GM21717 (cell line): ENCODE results near the gene GAS7.

Experiments used
- ATAC-seq: cut with Tn5 transposase; IDR thresholded peaks from one replicate; pipeline ENCODE4 v1.9.1; 2021; ENCODE audit warnings: mild to moderate bottlenecking, moderate library complexity; ENCODE audit not compliant: unreplicated experiment

Gene GAS7

DNA sequence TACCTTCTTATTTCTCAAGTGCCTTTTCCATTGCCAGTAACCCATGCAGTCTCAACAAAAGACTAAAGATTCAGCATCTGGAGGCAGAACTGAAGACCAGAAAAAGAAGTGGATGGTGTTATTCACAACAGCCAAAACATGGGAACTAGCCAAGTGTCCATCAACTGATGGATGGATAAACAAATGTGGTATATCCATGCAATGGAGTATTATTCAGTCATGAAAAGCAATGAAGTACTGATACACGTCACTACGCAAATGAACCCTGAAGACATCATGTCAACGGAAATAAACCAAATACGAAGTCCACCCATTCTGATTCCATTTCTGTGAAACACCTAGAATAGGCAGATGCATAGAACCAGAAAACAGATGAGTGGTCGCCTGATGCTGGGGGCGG lies 25.6 kb downstream of the GAS7 start:
- ATAC-seq: no peak

DNA sequence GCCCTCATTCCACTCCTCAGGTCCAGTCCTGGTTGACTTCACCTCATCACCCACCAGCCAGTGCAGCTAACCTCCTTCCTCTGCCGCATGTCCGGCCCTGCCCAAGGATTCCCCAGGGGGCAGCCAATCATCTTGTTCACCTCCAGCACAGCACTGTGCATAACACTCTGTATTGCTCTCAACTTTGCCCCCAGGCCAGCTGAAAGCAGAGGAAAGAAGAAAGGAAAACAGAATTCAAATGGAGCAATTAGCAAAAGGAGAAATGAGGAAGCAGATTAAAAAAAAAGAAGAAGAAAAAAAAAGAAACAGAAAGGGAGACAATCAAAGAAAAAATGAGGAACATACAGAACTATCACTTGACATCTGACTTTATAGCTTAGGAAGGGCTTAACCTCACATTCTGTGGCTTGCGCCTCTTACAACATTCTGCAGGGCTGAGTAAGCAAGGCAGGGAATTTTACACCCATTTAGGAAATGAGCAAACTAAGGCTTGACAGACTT lies 26.1 kb downstream of the GAS7 start:
- ATAC-seq: no peak

DNA sequence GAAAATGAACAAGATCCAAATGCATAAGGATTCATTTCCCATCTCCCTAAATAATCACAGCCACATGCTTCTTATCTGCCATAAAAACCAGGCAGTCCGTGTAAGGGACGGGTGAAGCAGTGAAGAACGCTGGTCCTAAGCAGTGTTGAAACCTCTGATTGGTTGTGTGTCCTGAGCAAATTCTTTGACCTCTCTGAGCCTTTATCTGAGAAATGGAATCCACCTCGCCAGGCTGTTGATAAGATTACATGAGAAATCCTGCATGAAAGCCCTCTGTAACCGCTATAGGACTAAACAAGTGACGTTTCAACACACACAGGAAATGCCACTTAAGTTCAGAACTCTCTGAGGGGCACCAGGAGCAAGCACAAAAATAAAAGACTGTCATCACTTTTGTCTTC lies 26.8 kb downstream of the GAS7 start:
- no peak for ATAC-seq

DNA sequence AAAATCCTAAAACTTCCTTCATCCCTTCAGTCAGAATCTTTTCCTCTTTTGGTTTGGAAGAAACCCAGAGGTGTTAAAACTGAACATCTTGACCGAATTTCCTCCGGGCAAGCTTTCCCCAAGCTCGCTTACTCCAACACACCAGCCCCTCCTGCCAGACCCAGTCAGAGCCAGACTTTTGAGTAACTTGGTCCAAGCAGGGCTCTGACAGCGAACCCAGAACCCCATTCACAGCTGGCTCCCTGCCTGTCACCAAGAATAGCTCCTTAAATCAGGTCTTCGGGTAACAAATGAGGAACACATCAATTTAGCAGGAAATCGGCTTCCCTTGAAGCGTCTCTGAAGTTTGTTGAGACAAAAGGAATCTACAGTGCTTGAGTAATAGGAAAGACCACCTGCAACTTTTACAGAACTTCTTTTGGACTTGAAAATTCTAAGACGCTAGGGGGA lies 27.3 kb downstream of the GAS7 start:
- no peak for ATAC-seq

DNA sequence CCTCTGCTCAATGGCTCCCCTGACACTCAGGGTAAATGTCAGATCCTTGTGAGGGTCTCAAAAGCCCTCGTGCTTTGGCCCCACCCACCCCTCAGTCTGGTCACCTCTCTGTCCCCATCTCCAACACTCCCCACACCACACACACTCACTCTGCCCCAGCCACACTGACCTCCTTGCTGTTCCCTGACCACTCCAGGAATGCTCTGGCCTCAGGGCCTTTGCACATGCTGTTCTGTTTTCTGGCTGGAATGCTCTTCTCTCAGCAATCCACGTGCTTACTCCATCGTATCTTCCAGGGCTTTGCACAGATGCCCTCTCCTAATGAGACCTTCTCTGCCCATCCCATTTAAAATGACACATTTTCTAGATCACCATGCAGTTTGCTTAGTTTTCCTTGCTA lies 28.2 kb downstream of the GAS7 start:
- no peak for ATAC-seq

DNA sequence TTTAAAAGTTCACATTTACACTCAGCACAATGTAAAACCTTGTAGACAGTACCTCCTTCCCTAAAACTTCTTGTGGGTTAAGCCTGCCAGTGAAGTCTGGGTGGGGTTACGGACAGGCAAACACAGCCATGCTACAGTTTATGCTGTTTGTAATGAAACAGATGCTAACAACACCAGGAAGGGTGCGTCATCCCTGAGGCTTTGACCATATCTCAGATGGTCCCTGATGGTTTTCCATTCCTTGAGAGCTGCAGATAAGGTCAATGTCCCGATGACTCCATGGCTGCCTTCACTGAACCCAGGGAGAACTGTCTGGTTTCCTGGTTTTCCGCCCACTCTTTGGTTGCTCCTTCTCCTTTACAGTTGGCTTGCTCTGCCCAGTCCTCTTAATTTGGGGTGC lies 29.1 kb downstream of the GAS7 start:
- no peak for ATAC-seq

DNA sequence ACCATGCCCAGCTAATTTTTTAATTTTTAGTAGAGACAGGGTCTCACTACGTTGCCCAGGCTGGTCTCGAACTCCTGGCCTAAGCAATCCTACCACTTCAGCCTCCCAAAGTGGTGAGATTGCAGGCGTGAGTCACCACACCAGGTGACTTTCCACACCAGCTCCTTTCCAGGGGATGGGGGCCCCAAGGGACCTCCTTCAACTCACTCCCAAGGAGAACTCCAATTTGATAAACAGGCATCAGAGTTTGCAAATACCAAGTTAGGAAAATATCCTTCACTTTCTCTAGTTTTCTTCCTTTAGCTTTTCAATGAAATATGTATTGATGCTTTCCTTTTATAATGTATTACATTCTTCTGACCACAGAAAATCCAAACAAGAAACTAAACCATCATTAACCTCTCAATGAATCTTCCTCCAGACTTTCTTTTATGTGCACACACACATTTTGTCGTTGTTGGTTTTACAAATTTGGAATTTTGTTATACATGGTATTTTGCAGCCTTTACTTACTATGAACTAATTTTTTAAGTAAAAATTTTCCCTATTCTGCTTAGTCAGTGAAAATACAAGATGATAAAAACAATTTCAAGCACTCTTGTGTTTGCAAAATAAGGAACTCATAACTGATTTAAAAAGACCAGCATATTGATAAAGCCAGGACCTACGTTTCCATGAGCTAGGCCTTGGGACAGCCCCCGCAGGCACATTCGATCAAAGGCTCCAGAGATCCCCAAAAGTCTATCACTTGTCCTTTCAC lies 32.0 kb downstream of the GAS7 start:
- no peak for ATAC-seq

DNA sequence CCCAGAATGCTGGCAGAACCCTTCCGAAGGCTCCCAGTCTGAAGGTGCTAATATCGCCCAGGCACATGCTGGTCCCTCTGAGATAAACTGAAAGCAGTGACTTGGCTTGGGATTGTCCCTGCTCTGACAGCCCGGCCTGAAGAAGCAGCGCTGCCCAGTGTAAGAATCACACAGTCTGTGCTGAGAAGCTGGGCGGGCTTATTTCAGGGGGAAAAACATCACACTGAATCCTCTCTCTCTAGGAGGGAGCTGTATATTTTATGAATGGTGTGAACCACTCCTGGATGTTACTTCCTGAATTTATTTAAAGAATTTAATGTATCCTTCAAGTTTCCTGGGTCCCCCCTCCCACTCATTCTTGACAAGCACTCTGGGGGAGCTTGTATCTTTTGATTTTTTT lies 36.3 kb downstream of the GAS7 start:
- no peak for ATAC-seq

DNA sequence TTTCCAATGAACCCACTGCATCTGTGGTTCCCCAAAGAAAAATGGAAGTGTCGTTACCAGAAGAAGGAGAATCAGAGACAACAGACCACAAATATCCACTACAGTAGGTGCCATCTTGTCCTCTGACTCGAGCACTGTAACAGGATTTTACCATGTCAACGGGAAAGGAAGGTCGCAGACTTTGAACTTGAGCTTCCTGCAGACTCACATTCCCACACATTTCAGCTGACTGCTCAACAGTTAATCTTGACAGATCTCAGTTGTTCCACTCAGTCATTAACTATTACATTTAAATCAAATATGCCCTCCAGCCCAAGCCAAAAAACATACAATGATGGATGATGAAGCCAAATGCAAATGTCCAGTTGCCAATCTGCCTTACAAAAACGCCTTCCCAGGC lies 37.0 kb downstream of the GAS7 start:
- ATAC-seq: no peak

DNA sequence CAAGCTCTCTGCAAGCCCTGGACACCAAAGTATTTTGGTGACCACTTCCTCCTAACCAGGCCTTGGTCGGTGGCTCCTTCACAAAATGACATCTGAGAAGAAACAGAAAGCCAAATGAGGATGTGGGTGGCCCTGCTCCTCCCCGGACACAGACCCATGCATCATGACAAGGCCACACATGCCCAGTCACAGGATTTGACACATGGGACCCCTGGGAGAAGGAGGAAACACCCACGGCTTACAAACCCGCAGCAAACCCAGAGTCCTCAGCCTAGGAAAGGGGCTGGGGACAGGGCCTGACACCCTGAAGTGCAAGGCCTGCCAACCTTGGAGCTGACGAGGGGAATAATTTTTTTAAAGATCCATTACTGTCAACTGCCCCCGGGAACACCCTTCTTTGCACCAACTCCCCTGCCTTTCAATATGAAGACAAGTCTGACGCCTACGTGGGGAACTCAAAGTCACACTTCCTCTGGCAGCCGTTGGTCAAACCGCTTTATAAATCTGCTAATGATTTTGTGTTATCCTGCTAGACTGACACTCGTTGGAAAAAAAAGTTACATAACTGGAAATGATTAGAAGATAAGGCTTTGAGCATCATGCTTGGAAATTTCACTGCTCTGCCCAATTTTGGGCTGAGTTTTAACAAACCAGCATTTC lies 41.3 kb downstream of the GAS7 start:
- no peak for ATAC-seq

DNA sequence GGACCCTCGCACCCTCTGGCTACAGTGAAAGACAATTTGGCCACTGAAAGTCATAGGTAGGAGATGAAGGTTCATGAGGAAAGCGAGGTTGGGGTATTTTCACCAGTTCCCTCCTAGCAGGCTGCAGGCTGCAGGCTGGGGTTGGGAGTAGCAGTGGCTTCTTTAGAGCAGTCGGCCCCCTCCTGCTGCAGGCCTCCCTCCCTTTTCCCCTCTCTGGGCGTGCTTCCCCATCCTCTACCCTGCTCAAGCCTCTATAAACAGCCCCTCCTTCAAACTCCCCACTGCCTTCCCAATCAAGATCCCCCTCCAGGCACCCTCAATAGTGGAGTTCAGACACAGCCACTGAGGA lies 41.8 kb downstream of the GAS7 start:
- ATAC-seq: no peak

DNA sequence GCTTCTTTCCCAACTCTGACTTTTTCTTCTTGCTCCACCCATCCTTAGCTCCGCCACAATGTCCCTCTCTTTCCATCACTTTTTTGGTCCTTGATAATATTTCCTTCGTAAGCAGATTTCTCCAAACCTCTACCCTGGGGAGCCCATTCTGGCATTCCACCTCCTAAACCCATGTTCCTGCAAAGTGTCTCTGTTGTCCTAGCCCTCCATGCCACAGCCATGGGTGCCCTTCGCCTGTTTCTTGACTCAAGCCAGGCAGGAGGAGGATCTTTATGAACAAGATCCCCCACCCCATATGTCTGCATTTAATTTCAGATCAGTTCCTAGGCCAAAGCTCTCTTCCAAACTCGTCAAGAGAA lies 42.4 kb downstream of the GAS7 start:
- ATAC-seq: no peak

DNA sequence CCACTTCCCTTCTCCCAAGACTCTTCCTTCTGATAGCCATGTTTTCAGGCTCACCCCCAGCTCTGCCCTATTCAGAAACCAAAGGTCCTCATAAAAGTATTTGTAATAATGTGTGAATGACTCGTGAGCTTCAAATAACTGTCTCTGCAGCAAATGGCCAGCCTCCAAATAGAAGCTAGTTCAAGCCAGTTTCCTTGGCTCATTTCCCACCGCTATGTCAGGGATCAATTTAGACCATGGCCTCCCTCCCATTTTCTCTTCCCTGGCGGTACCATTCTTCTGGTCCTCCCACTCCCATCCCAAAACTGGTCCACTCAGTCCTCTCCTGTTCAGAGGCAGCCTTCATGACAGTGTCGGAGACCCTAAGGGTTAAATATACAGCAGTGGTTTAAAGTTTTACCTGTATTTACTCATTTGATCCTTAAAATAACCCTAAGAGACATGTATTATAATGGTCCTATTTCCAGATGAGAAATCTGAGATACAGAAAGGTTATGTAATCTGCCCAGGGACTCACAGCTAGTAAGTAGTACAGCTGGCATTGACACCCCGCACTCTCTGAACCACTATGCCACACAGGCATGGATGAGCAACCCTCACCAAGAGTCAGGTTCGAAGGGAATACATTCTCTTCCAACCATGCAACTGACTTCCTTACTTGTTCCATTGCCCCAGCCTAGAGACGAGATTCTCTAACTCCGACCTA lies 42.9 kb downstream of the GAS7 start:
- no peak for ATAC-seq

DNA sequence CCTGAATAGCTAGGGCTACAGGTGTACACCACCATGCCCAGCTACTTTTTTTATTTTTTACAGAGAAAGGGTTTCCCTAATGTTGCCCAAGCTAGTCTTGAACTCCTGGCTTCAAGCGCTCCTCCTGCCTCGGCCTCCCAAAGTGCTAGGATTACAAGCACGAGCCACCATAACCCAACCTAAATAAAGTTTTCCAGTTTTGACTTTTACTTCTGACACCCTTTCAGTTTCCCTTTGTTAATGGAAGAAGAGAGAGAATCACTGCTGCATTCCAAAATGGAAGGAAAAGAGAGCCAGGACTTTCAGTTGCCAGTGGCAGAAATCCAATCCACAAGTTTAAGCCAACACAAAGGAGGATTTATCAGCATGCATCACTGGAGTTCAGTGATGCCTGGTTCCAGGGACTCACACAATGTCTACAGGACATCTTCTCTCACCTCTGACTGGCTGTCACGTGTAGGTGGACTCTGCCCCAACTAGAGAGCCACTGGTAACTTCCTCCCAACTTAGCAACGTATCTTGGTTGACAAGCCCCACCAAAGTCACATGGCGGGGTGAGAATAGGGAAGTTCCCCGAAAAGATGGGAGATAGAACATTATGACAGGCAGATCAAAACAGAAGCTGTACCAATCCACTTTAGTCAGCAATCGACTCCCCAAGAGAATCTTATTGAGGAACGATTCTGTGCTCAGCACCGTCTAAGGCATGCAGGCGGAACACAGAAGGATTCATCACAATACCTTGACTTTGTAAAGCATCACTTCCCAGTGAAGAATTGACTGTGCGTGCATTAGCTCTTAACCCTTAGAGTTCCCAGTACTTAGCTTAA lies 46.5 kb downstream of the GAS7 start:
- no peak for ATAC-seq

DNA sequence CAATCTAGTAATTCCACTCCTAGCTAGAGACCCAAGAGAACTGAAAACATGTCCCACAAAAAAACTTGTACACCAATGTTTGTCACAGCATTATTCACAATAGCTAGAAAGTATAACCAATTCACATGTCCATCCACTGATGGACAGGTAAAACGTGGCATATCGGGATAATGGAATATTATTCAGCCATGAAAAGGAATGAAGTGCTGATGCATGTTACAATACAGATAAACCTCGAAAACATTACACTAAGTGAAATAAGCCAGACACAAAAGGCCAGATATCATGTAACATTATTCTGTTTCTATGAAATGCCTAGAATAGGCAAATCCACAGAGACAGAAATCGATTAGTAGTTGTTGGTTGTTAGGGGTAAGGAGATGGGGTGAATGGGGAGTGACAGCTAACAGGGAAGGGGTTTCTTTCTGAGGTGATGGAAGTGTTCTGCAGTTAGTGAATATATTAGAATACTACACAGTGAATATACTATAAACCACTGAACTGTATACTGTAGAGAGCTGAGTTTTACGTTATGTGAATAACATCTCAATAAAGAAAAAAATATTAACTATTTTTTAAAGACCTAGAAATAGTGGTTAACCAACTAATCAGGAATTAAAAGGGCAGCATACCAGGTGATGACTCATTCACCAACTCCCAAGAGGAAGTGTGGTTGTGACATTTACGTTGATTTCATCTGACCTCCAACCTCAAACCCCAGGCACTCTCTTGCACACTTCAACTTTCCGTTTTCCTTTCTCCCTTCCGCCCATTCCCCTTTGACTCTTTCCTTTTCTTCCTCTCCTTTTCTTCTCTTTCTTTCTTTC lies 48.6 kb downstream of the GAS7 start:
- ATAC-seq: no peak

DNA sequence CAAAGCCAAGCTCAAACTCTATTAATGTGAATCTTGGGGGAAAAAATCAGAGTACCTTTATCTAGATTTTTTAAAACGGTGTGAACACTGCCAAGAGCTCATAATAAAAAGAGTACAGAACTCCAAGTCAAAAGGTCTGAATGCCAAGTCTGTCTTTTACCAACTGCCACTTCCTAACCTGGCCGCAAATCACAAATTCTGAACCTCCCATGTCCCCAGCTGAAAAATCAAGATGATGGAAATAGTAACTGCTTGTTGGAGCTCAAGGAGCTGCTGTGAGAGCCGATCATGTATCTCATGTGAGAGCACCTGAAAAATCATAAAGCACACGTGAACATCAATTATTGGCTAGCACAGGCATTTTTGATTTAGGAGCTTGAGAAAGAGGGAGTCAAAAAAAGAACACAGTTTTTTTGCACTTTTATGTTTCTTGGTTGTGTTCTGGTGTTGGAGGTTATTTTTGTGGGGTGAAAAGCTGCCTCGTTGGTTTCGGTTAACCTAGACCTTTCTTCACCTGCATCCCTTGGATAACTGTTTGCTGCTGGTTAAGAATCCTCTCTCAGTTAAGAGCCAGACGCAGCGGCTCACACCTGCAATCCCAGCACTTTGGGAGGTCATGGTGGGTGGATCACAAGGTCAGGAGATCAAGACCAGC lies 50.5 kb downstream of the GAS7 start:
- no peak for ATAC-seq

DNA sequence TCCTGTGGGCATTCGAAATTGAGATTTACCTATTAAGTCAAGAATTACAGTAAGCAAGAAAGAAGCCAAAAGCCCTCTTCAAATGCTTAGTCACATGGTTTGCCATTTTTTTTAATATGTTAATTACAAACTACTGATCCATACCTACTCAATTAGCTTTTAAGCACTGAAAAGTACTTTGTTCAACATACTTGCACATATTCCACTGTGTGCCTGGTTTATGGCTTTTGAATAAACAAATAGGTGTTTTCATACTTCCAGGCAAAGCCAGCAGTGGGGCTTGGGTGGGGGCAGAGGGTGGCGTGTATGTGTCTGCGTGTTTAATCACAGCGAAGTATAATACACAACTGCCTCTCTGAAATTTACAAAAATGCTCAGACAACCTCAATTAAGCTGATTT lies 51.4 kb downstream of the GAS7 start:
- ATAC-seq: no peak

DNA sequence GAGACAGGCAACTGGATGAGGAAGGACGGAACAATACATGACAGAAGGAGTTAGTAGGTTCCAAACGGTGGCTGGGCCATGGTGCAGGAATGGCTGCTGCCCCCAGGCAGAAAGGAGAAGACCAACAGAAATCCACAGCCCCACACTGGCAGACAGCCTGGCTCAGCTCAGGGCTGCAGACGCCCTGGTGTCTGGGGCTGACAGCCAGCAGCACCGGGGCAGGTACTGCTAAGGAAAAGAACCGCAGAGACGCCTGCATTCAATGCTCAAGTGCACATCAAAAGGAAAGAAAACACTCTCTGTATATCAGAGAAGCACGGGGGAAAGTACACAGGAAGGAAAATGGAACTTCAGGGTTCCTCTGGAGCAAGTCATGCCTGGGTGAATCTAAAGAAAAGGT lies 53.4 kb downstream of the GAS7 start:
- no peak for ATAC-seq

DNA sequence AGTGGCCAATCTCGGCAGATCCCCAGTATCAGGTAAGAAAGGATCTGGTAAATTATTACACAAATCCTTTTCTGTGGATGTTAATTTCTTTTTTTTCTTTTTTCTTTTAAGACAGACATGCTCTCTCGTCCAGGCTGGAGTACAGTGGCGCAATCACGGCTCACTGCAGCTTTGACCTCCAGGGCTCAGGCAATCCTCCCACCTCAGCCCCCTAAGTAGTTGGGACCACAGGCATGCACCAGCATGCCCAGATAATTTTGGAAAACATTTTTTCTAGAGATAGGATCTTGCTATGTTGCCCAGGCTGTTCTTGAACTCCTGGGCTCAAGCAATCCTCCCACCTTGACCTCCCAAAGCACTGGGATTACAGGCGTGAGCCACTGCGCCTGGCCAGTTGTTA lies 54.0 kb downstream of the GAS7 start:
- no peak for ATAC-seq

DNA sequence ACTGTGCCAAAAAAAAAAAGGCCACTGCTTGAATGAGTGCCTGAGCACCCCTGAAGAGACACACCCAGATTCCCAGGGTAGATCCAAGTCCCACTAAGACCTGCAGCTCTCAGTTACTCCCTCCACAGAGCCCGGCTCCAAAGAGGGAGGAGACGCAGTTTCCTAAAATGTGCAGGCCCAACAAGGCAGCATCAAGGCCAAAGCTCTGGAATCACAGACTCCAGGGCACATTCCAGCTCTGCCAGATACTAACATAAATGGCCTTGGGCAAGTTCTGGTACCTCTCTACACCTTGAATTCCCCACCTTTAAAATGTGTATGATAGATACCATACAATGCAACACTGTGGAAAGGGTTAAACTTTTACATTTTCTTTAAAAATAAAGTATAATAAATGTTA lies 57.0 kb downstream of the GAS7 start:
- no peak for ATAC-seq
